Measurements from ENCODE around the gene MRPL33. TPM values are rescaled to one million over a fixed set of nuclear protein-coding genes. Genes with fewer than 3 reads are reported as not detected.

MRPL33 gene
- total and polyA plus RNA-seq, 2 of the 13 experiments (the other 11 are each of a cell fraction or from before 2014, with no cell fraction given) = 69.7 to 218 TPM

- peak; percentile 47; the same call in 1 of the 2 replicates for TF ChIP-seq ARID4A (CRISPR knock-in tag; IDR thresholded peaks at IDR 0.05; ENCODE audit: borderline replicate concordance)
- TF ChIP-seq HNF4A (CRISPR knock-in tag; IDR thresholded peaks at IDR 0.05) = peak; percentile 95
- peak; percentile 80 for TF ChIP-seq HNF1B (CRISPR knock-in tag; IDR thresholded peaks at IDR 0.05)
- TF ChIP-seq MNT (IDR thresholded peaks at IDR 0.05) = no peak
- no peak for TF ChIP-seq ZNF576 (CRISPR knock-in tag; IDR thresholded peaks at IDR 0.05)
- TF ChIP-seq BCLAF1 (IDR thresholded peaks at IDR 0.05) = no peak
- TF ChIP-seq GABPB1 (CRISPR knock-in tag; IDR thresholded peaks at IDR 0.05) = no peak
- TF ChIP-seq POLR2A (IDR thresholded peaks at IDR 0.05; ENCODE audit: insufficient read depth in 1 of 2, low read depth in 2 of 2, low read length in 2 of 2) = peak; percentile 71 to 82
- no peak for TF ChIP-seq KMT2B (CRISPR knock-in tag; IDR thresholded peaks at IDR 0.05)
- peak; percentile 48; the same call in 1 of the 2 replicates for TF ChIP-seq SPEN (CRISPR knock-in tag; IDR thresholded peaks at IDR 0.05; ENCODE audit: low read depth)
- TF ChIP-seq ESRRA (CRISPR knock-in tag; IDR thresholded peaks at IDR 0.05; ENCODE audit: low read depth) = peak; percentile 81
- TF ChIP-seq SMAD9 (CRISPR knock-in tag; IDR thresholded peaks at IDR 0.05) = 0 out of 2 replicates have a peak, but pooled peaks have one; percentile 20
- 0 out of 2 replicates have a peak, but pooled peaks have one; percentile 19 for TF ChIP-seq ZNF790 (CRISPR knock-in tag; IDR thresholded peaks at IDR 0.05; ENCODE audit: borderline replicate concordance)
- no peak for TF ChIP-seq MAFK (conservative IDR thresholded peaks at IDR 0.05 in 1 of 2, IDR thresholded peaks at IDR 0.05 in 1 of 2; ENCODE audit: low read length in 2 of 2)
- no peak for TF ChIP-seq DR1 (CRISPR knock-in tag; IDR thresholded peaks at IDR 0.05)
- TF ChIP-seq ZMYM4 (CRISPR knock-in tag; IDR thresholded peaks at IDR 0.05) = peak; percentile 73
- TF ChIP-seq ZNF253 (CRISPR knock-in tag; IDR thresholded peaks at IDR 0.05; ENCODE audit: borderline replicate concordance) = no peak
- no peak for TF ChIP-seq AKAP8 (CRISPR knock-in tag; IDR thresholded peaks at IDR 0.05)
Observed at GRCh38 chr2:27738349-27739057, 33.0 kb upstream of the MRPL33 start (continued).
